ENCODE results near the gene AKR1D1. TPM values are rescaled to one million over a fixed set of nuclear protein-coding genes. Genes with fewer than 3 reads are reported as not detected.

Gene AKR1D1
- total and polyA plus RNA-seq, 2 donors (not counting 3 experiments of a cell fraction or from before 2014, with no cell fraction given) = not detected

DNA sequence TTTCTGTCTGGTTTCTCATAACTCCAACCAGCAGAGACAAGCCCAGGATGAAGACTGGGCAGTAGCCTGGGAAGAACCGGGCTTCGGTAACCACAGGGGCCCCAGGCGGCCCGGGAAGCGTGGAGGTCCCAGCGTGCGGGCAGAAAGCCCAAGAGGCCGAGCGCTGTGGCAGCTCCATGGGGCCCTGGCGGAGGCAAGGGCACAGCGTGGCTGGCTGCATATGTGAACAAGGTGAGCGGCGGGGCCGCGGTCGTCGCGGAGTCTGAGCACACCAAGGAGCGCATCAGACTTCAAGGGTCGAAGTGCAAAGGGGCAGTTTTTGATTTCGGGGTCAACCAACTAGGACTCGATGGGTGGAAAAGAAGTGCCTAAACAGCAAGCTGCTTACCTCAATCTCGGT is 45.9 kb downstream of the AKR1D1 start:
- FAIRE-seq = no peak

More for the DNA sequence above, 45.9 kb downstream of the AKR1D1 start:
- ChIA-PET CTCF (no interaction called here), POLR2A (no interaction called here)
- no TSS peak for BruUV-seq (replicated peaks)
- no peaks in the 10 kb centered on the region for H3K79me2 ChIP-seq (ENCODE audit: control insufficient read depth, insufficient read depth, low read length)
- DNase-seq (ENCODE audit: low read depth, low spot score) = no peak
- intact Hi-C loops (cut with micrococcal nuclease) (no loop called here), dilution Hi-C loops (cut with MboI; ENCODE audit: extremely low pct_ligation_motif_present, low sequenced_read_pairs) (no loop called here)
- H2AFZ ChIP-seq (ENCODE audit: low read depth, low read length) = no peak overlapping the region
- no peak overlapping the region for H3K4me2 ChIP-seq (ENCODE audit: insufficient read depth, low read length)
- no peaks in the 10 kb centered on the region for H3K36me3 ChIP-seq (ENCODE audit: control insufficient read depth in 2 of 2, extremely low read depth in 1 of 2, insufficient read depth in 2 of 2, low read length in 2 of 2)
- no peaks in the 10 kb centered on the region for H4K20me1 ChIP-seq (replicated peaks; ENCODE audit: control insufficient read depth, extremely low read depth, insufficient read depth, low read length)
- H3K9me3 ChIP-seq (replicated peaks; ENCODE audit: control insufficient read depth, insufficient read depth, low read length) = no peaks in the 10 kb centered on the region
- no peaks in the 10 kb centered on the region for H3K4me1 ChIP-seq (ENCODE audit: control insufficient read depth, extremely low read depth, insufficient read depth, low read length)
- no peak overlapping the region for H3K27ac ChIP-seq (ENCODE audit: insufficient read depth, low read depth, low read length)
- H3K9me1 ChIP-seq (replicated peaks; ENCODE audit: control insufficient read depth, extremely low read depth, insufficient read depth, low read length) = no peaks in the 10 kb centered on the region
- no peaks in the 10 kb centered on the region for H3K27me3 ChIP-seq (ENCODE audit: control insufficient read depth in 2 of 2, insufficient read depth in 2 of 2, low read length in 2 of 2)
- no peak overlapping the region for H3K9ac ChIP-seq (replicated peaks; ENCODE audit: extremely low read depth, insufficient read depth, low read length)
- H3K4me3 ChIP-seq (replicated peaks in 1 of 3; ENCODE audit: insufficient read depth in 1 of 3, low read depth in 1 of 3, low read length in 3 of 3) = no peak overlapping the region
- TF ChIP-seq MYC (IDR thresholded peaks at IDR 0.05; ENCODE audit: low read depth, low read length) (no peak), POLR2AphosphoS5 (IDR thresholded peaks at IDR 0.05; ENCODE audit: insufficient read depth, low read depth, low read length) (no peak), FOS (IDR thresholded peaks at IDR 0.05; ENCODE audit: borderline replicate concordance, insufficient read depth, low read length) (no peak), GATA2 (IDR thresholded peaks at IDR 0.05; ENCODE audit: insufficient read depth, insufficient read length, low read depth, low read length) (no peak), JUN (IDR thresholded peaks at IDR 0.05; ENCODE audit: borderline replicate concordance, insufficient read depth, insufficient read length, low read depth) (no peak), EZH2 (IDR thresholded peaks at IDR 0.05; ENCODE audit: borderline replicate concordance, low read depth, low read length, severe bottlenecking) (no peak), POLR2A (IDR thresholded peaks at IDR 0.05; ENCODE audit: low read depth, low read length) (no peak)
- TF ChIP-seq, protein P1, sequence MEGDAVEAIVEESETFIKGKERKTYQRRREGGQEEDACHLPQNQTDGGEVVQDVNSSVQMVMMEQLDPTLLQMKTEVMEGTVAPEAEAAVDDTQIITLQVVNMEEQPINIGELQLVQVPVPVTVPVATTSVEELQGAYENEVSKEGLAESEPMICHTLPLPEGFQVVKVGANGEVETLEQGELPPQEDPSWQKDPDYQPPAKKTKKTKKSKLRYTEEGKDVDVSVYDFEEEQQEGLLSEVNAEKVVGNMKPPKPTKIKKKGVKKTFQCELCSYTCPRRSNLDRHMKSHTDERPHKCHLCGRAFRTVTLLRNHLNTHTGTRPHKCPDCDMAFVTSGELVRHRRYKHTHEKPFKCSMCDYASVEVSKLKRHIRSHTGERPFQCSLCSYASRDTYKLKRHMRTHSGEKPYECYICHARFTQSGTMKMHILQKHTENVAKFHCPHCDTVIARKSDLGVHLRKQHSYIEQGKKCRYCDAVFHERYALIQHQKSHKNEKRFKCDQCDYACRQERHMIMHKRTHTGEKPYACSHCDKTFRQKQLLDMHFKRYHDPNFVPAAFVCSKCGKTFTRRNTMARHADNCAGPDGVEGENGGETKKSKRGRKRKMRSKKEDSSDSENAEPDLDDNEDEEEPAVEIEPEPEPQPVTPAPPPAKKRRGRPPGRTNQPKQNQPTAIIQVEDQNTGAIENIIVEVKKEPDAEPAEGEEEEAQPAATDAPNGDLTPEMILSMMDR (IDR thresholded peaks at IDR 0.05; ENCODE audit: extremely low read depth in 1 of 2, insufficient read depth in 1 of 2, low read depth in 1 of 2, low read length in 2 of 2) = no peak
- TF ChIP-seq, protein P2, sequence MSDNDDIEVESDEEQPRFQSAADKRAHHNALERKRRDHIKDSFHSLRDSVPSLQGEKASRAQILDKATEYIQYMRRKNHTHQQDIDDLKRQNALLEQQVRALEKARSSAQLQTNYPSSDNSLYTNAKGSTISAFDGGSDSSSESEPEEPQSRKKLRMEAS (IDR thresholded peaks at IDR 0.05; ENCODE audit: insufficient read depth, insufficient read length) = no peak
